ENCODE measurements around the gene MAPK9. TPM values are rescaled to one million over a fixed set of nuclear protein-coding genes. Genes with fewer than 3 reads are reported as not detected.

Gene MAPK9
- total RNA-seq, 4 donors from 2014 or later: 18.3 to 27.0 (median 23.9) TPM

- H3K4me3 ChIP-seq: no peak overlapping the region
- no peaks in the 10 kb centered on the region for H3K9me3 ChIP-seq
- H3K4me1 ChIP-seq: no peaks in the 10 kb centered on the region
- DNase-seq (no peak), ATAC-seq (no peak)
- no peaks in the 10 kb centered on the region for H3K27me3 ChIP-seq
- in situ Hi-C loops (cut with MboI; ENCODE audit: low sequenced_read_pairs in 4 of 4): no loop called here
- intact Hi-C loops (cut with DNase I; ENCODE audit: low total_unique reads): no loop called here
- no peaks in the 10 kb centered on the region for H3K36me3 ChIP-seq
- H3K27ac ChIP-seq: no peak overlapping the region
- TF ChIP-seq CTCF (IDR thresholded peaks at IDR 0.05 in 4 of 5, conservative IDR thresholded peaks at IDR 0.05 in 1 of 5) (no peak), POLR2A (IDR thresholded peaks at IDR 0.05) (no peak)
These were observed 12.8 kb upstream of the MAPK9 start for GRCh38 chr5:180304431-180305375.

- in situ Hi-C loops (cut with MboI; ENCODE audit: low sequenced_read_pairs in 4 of 4): no loop called here
- no peak overlapping the region for H3K4me3 ChIP-seq
- H3K27ac ChIP-seq: no peak overlapping the region
- no peak for ATAC-seq
- H3K27me3 ChIP-seq: no peaks in the 10 kb centered on the region
- H3K4me1 ChIP-seq: no peaks in the 10 kb centered on the region
- intact Hi-C loops (cut with DNase I; ENCODE audit: low total_unique reads): no loop called here
- H3K36me3 ChIP-seq: no peaks in the 10 kb centered on the region
- TF ChIP-seq POLR2A (IDR thresholded peaks at IDR 0.05) (no peak), CTCF (IDR thresholded peaks at IDR 0.05 in 4 of 5, conservative IDR thresholded peaks at IDR 0.05 in 1 of 5) (no peak)
- DNase-seq: no peak
- no peaks in the 10 kb centered on the region for H3K9me3 ChIP-seq
These were observed 12.1 kb upstream of the MAPK9 start for GRCh38 chr5:180304016-180304292.

- TF ChIP-seq CTCF (IDR thresholded peaks at IDR 0.05 in 4 of 5, conservative IDR thresholded peaks at IDR 0.05 in 1 of 5) (no peak), POLR2A (IDR thresholded peaks at IDR 0.05) (no peak)
- no peak overlapping the region for H3K4me3 ChIP-seq
- no peaks in the 10 kb centered on the region for H3K36me3 ChIP-seq
- no peak for DNase-seq
- intact Hi-C loops (cut with DNase I; ENCODE audit: low total_unique reads): no loop called here
- no peaks in the 10 kb centered on the region for H3K9me3 ChIP-seq
- in situ Hi-C loops (cut with MboI; ENCODE audit: low sequenced_read_pairs in 4 of 4): no loop called here
- H3K27me3 ChIP-seq: no peaks in the 10 kb centered on the region
- no peaks in the 10 kb centered on the region for H3K4me1 ChIP-seq
- no peak for ATAC-seq
- H3K27ac ChIP-seq: no peak overlapping the region
These were observed 11.5 kb upstream of the MAPK9 start for GRCh38 chr5:180303226-180304015.

GRCh38 chr5:180302256-180302655 lies 10.4 kb upstream of the MAPK9 start:
- no peak for ATAC-seq
- no peak for DNase-seq
- Histone ChIP-seq H3K27me3 (no peaks in the 10 kb centered on the region), H3K4me3 (no peak overlapping the region), H3K4me1 (no peaks in the 10 kb centered on the region), H3K36me3 (no peaks in the 10 kb centered on the region), H3K27ac (no peak overlapping the region), H3K9me3 (no peaks in the 10 kb centered on the region)
- intact Hi-C loops (cut with DNase I; ENCODE audit: low total_unique reads) (no loop called here), in situ Hi-C loops (cut with MboI; ENCODE audit: low sequenced_read_pairs in 4 of 4) (no loop called here)
- TF ChIP-seq POLR2A (IDR thresholded peaks at IDR 0.05) (no peak), CTCF (IDR thresholded peaks at IDR 0.05 in 4 of 5, conservative IDR thresholded peaks at IDR 0.05 in 1 of 5) (no peak)

All from gastrocnemius medialis (tissue), 4 donors.